Activated CD8-positive, alpha-beta memory T cell treated with anti-CD3 and anti-CD28 coated beads, Interleukin-2, amount 50 U/mL, for 24 hours (primary cell): ENCODE results near the gene GAREM2.

Source experiments
- DNase-seq: peaks from one replicate; pipeline ENCODE4 v3.0.0-alpha.2; 2020; ENCODE audit errors: extremely low read depth

Gene GAREM2

GRCh38 chr2:26237868-26238267, 65.0 kb downstream of the GAREM2 start:
- no peak for DNase-seq

- no peak for DNase-seq
Observed at GRCh38 chr2:26238311-26238958, 65.5 kb downstream of the GAREM2 start.
